SH-SY5Y (cell line): Measurements from ENCODE around the gene VPS13D.

Source experiments
- GATA2 ChIP-seq: IDR thresholded peaks from 2 replicates; pipeline ENCODE4 v1.6.1; 2011; ENCODE audit warnings: mild to moderate bottlenecking, low read depth, low read length
- GATA3 ChIP-seq: IDR thresholded peaks from 2 replicates; pipeline ENCODE4 v1.6.1; 2011; ENCODE audit warnings: low read depth, mild to moderate bottlenecking, low read length, moderate library complexity

- no peak for TF ChIP-seq GATA2
- no peak for TF ChIP-seq GATA3
Measured at GRCh38 chr1:12551584-12551983, 321.8 kb downstream of the VPS13D start.
